HT1080 (cell line): Measurements from ENCODE around the gene SPTBN4. TPM values are rescaled to one million over a fixed set of nuclear protein-coding genes. Genes with fewer than 3 reads are reported as not detected.
"Not testable (repeated sequence)": the region's sequence is repeated elsewhere in the genome, so short reads cannot be mapped to it uniquely, and the experiment has no call there.

Experiments
- DNase-seq: peaks from one replicate; pipeline ENCODE4 v3.0.0-alpha.2; 2015; ENCODE audit warnings: low read depth
- total RNA-seq: library from RNA; depleted of rRNA; stranded (reverse); fragments of >200 nt; shearing (Covaris generic); gene quantifications from 2 replicates; pipeline ENCODE4 v1.2.3, GENCODE V29; 2014

The SPTBN4 gene
- total RNA-seq, 1 experiment from 2014 or later: not detected

DNA sequence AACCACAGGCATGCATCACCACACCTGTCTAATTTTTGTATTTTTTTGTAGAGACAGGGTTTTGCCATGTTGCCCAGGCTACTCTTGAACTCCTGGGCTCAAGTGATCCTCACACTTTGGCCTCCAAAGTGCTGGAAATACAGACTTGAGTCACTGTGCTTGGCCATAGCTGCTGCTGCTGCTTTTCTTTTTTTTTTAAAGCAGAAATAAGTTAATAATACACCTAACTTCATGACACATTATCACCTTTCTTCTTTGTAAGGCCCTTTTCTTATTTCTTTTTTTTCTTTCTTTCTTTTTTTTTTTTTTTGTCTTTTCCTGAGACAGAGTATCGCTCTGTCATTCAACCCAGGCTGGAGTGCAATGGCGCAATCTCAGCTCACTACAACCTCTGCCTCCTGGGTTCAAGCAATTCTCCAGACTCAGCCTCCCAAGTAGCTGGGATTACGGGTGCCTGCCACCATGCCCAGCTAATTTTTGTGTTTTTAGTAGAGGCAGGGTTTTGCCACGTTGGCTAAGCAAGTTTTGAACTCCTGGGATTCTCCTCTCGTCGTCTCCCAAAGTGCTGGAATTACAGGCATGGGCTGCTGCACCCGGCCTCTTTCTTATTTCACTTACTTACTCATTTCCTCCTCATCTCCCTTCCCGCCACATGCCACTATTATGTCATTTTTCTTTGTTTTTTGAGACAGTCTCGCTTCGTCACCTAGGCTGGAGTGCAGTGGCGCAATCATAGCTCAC lies 118.6 kb downstream of the SPTBN4 start:
- DNase-seq: peak; percentile 95

DNA sequence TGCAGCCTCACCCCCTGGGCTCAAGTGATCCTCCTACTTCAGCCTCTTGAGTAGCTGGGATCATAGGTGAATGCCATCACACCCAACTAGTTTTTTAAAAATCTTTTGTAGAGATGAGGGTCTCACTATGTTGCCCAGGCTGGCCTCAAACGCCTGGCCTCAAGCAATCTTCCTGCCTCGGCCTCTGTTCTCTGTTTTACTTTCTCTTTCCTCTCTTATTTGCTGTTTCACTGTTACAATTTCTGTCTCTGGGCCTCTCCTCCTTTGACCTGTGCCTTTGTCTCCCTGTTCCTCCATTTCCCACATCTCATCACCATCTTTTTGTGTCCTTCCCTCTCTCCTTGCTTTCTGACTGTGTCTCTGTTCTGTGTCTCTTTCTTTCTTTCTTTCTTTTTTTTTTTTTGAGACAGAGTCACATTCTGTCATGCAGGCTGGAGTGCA lies 119.2 kb downstream of the SPTBN4 start:
- no peak for DNase-seq

DNA sequence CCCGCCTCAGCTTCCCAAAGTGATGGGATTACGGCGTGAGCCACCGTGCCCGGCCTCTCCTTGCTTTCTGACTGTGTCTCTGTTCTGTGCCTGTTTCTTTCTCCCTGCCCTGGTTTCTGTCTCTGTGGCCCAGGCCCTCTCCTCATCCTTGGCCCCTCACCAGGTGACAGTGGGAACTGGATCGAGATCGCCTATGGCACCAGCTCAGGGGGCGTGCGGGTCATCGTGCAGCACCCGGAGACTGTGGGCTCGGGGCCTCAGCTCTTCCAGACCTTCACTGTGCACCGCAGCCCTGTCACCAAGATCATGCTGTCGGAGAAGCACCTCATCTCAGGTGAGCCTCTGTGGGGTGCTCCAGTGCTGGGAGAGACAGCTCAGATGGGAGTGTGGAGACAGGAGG lies 119.8 kb downstream of the SPTBN4 start:
- no peak for DNase-seq

DNA sequence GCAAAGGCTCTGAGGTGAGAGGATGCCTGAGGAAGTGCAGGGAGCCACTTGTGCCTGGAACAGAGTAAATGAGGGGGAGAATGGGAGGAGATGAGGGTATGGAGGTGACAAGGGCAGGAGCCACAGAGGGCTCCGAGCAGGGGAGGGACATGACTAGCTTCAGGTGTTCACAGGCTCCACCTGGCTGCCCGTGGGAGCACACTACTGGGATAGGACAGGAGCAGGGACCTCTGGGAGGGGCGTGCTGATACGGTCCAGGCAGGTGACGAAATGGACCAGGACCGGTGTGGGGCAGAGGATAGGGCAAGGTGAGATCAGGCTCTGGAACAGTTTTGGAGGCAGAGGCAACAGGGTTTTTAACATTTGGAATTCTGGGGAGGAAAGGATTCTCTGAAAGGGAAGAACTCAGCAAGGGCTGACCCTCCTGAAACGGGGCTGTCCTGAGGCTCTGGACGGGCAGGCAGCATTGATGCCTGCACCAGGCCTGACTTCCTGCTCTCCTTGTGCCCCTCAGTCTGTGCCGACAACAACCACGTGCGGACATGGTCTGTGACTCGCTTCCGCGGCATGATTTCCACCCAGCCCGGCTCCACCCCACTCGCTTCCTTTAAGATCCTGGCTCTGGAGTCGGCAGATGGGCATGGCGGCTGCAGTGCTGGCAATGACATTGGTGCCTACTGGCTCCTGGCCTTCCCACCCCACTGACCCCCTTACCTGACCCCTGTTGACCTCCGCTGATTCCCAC lies 121.5 kb downstream of the SPTBN4 start:
- peak; percentile 71 for DNase-seq

DNA sequence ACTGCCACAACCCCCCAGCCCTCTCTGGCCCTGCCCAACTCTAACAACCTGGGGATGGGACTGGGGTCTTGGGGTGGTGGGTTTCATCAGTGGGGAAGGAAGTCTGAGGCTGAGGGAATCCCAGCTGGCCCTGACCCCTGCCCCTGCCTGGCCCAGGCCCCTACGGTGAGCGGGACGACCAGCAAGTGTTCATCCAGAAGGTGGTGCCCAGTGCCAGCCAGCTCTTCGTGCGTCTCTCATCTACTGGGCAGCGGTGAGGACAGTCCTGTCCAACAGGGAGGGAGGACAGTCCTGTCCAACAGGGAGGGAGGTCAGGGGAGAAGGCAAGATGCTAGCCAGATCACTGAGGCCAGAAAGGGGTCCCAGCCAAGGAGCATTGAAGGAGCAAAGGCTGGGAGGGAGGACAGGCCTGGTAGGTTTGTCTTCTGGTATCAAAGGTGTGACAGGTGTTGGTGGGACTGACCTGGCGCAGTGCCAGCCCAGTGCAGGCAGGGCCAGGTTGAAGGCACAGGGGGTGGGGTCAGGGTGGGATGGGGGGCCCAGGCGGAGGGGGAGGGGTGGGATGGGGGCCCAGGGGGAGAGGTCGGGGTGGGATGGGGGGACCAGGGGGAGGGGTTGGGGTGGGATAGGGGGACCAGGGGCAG lies 122.2 kb downstream of the SPTBN4 start:
- no peak for DNase-seq

DNA sequence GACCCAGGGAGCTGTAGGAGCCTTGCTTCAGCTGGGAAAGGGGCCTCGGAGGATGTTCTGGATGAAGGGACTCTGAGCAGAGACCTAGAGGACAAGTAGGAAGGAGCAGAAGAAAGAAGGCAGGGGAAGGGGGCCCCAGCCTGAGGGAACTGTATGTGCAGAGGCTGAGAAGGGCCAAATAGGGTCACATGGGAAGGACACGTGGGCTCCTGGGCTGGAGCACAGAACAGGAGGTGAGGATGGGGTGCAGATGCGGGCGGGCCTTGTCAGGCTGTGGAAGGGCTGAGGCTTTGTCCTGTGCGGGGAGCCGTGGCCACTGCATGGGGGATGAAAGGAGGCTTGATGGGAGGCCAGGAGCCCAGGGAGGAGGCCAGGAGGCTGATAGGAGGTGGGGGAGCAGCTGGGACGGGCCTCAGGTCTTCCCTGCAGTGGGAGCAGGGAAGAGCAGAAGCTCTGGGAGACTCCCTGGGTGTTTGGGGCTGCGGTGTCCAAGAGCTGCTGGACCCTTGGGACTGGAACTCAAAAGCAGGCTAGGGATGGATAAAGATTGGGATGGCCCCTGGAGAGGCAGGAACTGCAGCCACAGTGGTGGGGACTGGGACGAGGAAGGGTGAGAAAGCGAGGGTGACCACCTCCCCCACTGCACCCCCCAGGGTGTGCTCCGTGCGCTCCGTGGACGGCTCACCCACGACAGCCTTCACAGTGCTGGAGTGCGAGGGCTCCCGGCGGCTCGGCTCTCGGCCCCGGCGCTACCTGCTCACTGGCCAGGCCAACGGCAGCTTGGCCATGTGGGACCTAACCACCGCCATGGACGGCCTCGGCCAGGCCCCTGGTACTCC lies 123.0 kb downstream of the SPTBN4 start:
- DNase-seq: no peak

DNA sequence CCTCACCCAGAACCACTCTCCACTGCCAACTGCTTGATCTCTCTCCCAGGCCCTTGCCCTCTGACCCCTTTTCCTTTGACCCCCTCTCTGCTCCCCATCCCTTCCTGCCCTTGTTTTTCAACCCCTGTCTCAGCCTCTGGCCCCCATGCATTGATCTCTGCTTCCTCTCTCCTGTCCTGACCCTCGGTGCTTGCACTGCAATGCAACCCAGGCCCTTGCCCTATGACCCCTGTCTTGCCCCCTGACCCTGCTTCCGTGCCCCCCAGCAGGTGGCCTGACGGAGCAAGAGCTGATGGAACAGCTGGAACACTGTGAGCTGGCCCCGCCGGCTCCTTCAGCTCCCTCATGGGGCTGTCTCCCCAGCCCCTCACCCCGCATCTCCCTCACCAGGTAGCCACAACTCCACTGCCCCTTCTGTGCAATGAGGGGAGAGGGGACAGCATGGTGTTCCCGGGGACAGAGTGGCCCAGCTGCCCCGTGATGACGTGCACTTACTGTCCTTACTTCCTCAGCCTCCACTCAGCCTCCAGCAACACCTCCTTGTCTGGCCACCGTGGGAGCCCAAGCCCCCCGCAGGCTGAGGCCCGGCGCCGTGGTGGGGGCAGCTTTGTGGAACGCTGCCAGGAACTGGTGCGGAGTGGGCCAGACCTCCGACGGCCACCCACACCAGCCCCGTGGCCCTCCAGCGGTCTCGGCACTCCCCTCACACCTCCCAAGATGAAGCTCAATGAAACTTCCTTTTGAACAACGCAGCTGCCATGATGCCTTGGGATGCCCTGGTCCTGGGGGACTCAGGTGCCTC lies 123.9 kb downstream of the SPTBN4 start:
- DNase-seq: no peak

DNA sequence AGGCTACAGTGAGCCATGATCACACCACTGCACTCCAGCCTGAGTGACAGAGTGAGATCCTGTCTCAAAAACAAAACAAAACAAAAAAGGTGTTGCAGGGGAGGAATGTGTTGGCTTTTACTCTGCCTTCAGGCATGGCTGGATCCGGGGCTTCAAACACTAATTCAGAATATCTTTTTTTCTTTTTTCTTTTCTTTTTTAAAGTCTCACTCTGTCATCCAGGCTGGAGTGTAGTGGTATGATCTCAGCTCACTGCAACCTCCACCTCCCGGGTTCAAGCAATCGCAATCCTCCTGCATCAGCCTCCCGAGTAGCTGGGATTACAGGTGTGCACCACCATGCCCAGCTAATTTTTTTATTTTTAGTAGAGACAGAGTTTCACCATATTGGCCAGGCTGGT lies 124.9 kb downstream of the SPTBN4 start:
- DNase-seq: not testable (repeated sequence)

DNA sequence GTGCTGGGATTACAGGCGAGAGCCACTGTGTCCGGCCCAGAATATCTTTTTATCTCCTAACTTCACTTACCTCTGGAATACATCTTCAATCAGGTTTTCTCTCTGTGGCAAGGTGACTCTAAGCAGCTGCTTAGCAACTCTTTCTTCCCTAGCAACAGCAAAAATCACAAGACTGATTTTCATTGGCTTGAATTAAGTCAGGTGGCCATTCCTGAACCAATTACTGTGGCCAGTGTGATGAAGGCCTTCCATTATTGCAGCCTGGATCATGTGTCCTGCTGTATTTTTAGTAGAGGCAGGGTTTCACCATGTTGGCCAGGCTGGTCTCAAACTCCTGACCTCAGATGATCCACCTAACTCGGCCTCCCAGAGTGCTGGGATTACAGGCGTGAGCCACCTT lies 125.4 kb downstream of the SPTBN4 start:
- peak; percentile 63 for DNase-seq

DNA sequence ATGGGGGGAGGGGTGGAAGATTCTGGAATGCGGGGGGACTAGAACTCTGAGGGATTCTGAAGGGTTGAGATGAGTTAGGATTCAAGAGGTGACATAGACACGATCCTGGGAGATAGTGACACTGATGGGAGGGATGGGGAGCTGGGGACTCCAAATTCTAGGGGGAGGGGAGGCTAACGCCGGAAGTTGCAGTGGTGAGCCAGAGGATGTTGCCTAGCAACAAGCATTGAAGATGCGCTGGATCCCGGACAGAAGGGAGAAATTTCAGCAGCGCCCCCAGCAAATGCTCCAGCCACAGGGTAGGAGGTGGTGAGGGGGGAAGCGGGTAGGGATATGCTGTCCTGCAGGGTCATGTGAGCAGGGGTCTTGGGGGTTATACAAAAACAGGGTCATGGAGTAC lies 127.5 kb downstream of the SPTBN4 start:
- no peak for DNase-seq

DNA sequence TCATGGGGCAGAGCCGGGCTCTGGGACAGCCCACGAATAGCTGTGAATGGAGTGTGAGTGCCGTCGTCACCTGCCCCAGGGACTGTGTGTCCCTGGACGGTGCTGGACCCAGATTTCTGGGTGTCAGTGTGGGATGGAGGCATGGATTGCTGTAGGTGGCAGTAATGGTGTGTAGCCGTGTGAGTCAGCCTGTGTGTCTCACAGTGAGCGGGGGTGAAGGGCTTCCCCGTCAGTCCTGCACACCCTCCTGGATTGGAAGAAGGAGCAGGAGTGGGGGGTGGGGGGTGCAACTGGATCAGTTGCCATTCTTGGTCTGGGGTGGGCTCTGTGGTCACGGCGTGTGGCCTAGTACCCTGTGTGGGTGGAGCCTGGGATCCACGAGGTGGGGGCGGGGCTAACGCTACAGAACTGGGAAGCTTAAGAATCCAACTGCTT lies 127.9 kb downstream of the SPTBN4 start:
- peak; percentile 54 for DNase-seq

DNA sequence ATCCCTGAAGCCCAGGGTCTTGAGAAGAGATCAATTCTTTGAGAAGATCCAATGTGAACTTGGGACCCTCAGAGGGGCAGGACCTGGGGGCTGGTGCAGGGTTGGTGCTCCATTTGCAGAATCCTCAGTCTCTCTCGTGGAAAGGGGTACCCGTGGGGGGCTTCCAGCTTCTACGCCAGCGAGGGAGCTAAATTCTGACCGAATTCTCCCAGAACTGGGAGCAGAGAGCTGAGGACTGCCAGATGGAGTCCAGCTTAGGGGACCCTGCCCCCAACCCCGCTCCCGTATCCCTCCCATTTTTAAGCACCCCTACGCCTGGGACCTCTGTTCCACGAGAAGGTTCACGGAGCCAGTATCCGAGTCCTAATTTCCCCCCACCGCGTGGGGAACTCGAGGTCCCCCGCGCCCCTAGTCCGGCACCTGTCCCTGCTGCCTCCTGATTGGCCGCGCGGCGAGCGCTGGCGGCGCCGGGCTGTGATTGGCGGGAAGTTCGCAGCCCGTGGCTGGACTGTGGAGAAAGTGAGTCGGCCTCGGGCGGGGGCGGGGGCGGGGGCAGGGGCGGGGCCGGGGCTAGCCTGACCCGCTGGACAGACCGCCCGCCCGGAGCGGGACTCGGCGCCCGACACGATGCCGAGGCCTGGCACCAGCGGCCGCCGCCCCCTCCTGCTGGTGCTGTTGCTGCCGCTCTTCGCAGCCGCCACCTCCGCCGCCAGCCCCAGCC lies 130.0 kb downstream of the SPTBN4 start:
- peak; percentile 51 for DNase-seq

DNA sequence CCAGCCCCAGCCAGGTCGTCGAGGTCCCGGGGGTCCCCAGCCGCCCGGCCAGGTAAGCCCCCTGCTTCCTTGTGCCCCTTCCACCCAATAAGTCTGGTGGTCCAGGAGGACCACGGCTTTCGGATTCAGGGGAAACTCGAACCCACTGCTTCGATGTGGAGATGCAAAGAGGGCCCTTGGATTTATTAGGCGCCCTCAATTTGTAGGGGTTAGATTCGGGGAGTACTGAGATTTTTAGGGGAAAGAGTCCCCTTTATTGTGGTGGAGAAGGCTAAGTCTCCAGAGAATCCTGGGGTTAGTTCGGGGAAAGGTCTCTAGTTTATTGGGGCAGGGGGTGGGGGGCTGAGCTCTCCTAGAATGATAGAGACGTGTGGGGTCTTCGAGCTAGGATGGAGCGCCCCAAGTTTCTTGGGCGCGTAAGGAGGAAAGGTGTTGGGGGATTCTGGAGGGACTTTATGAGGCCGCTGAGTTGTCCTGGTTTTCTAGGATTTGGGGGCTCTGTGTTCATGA lies 130.6 kb downstream of the SPTBN4 start:
- no peak for DNase-seq

DNA sequence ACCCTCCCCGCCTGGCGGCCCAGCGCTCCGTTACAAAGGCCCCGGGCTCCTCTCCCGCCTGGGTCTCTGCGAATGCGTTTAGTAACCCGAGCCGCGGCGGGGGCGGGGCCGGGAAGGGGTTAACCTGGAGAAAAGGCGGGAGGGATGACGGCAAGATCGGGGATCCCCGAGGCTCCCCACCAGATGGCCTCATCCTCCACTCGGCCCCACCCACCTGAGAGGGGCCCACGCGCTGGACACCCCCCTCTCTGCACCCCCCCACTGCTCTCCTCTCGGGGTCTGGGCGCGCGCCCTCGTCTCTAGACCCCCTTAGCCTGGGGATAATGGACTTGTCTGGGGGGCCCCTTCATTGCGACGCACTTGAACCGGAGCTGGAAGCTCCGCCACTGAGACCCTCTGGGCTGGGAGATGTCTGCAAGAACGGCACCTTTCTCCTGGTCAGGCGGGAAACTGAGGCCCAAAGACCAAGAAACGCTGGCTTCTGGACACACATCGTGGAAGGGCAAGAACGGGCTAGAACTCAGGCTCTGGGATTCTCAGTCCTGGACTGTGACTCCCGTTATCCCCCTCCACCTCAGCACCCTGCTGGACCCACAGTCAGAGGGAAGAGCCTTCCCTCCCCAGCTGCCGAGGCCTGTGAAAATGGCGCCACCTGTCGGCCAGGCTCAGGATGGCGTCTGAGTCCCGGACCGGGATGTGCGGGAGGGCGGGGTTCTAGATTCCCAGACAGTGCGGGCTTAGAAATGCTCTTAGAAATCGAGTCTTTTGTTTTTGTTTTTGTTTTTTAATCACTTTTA lies 131.5 kb downstream of the SPTBN4 start:
- peak; percentile 86 for DNase-seq

DNA sequence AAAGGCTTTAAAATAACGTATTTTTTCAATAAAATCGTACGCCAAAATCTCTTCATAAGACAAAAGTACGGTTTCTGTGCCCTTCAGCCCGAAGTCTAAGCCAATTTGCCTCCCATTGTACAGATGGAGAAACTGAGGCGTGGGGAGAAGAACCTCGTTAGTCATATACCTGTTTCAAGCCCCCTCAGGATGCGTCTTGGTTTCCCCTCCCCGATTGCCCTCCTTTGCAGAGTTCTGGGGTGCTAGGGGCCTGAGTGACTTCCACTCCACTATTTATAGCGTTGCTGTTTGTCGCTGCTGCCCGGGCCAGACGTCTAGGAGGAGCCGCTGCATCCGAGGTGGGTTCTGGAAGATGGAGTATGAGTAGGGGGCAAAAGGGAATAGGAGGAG lies 132.1 kb downstream of the SPTBN4 start:
- no peak for DNase-seq

DNA sequence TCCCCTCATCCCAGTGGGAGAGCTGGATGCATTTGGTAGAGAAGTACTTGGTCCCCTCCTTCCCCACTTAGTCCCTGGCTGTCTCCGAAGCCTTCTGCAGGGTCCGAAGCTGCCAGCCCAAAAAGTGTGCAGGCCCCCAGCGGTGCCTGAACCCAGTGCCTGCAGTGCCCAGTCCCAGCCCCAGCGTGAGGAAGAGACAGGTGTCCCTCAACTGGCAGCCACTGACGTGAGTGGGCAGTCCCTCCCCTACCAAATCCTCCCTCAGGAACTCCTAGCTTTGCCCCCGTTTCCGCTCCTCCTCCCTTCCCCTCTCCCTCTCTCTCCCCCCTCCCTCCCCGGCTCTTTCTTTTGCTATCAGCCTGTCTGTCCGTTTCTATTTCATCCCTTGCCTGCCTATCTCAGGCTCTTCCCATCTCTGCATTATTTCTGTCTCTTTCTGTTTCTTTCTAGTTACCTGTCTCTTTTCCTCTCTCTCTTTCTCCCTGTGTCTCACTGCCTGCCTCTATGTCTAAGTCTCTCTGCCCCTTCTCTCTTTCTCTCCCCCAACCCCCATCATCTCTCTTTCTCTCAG lies 132.6 kb downstream of the SPTBN4 start:
- DNase-seq: no peak

DNA sequence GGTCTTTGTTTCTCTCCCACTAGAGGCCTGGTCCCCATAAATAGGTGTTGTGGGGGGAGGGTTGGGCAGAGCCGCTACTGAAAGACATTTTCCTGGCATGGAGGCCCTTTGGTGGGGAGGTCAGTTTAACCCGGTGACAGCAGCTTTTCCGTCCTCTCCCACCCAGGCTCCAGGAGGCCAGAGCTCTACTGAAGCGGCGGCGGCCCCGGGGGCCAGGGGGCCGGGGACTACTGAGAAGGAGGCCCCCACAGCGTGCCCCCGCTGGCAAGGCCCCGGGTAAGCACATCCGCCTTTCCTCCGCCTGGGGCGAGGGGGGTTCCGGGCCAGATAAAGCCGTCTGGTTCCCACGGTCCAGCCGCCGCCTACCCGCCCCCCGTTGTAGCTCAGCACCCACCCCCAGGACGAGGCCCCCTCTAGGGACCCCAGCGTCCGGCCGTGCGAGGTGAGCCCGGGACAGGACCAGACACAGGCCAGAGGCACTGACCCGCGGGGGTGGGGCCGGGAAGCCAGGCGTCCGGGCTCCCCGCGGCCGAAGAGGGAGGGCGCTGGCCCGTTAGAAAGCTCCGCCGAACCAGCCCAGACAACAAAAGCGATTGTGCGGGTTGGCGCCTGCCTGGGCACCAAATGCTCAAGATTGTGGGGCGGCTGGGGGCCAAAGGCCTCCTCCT lies 133.2 kb downstream of the SPTBN4 start:
- DNase-seq: no peak

DNA sequence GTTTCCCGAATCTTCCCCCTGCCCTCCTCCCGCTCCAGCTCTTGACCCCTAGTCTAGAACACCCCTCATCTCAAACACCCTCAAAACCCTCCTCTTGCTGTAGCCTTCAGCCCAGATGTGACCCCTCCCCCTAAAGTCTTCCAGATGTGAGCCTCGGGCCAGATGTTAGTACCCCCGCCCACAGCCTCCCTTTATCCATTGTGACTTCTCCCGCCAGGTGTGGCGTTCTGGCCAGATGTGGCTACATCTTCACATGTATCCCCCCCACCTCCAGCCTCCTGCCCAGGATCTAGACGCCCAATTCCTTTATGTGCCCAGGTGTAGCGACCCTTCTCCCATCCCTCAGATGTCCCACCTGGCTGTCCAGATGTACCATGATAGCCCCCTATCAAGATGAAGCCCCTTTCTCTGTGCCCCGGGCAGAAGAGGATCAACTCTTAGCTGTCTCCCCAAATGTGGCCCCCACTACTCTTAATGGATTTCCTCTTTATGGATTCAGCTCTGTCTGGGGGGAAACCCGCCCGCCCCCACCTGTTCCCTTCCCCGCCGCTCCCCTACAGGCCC lies 133.9 kb downstream of the SPTBN4 start:
- DNase-seq: no peak
